ENCODE measurements around the gene RNF39. TPM values are rescaled to one million over a fixed set of nuclear protein-coding genes. Genes with fewer than 3 reads are reported as not detected.
"Not testable (repeated sequence)": the region's sequence is repeated elsewhere in the genome, so short reads cannot be mapped to it uniquely, and the experiment has no call there.

RNF39 gene
- polyA plus RNA-seq, 3 donors = 1.0 to 1.8 (median 1.1) TPM

DNA sequence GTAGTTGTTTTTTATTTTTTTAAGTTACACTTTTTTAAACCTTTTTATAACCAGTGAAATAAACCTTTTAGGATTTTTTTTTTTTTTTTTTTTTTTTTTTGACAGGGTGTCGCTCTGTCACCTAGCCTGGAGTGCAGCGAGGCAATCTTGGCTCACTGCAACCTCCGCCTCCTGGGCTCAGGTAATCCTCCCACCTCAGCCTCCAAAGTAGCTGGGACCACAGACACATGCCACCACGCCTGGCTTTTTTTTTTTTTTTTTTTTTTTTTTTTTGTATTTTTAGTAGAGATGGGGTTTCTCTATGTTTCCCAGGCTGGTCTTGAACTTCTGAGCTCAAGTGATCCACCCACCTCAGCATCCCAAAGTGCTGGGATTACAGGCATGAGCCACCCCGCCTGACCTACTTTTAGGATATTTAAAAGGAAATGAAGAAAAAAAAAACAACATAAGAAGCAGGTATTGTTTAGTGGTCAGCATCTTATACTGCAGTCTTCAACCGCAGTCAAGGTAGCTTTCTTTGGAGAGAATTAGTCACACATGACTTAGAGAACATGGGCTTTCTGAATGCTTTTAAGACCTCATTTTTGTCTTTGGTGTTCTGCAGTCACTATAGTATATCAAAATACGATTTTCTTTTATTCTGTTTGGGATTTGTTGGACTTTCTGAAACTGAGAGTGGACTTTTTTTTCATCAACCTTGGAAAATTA, 12.9 kb downstream of the RNF39 start:
- no peak for DNase-seq

GRCh38 chr6:30061858-30062458, 13.6 kb downstream of the RNF39 start:
- no peak for DNase-seq

- peak; percentile 98 for DNase-seq
Observed at GRCh38 chr6:30061092-30061857, 14.3 kb downstream of the RNF39 start, which contains the start of gene POLR1H. TSS of gene POLR1H (plus strand) at chr6:30061265. CDS start at chr6:30061525, 260 bp downstream.

GRCh38 chr6:30060606-30061091, 14.9 kb downstream of the RNF39 start:
- no peak for DNase-seq

DNA sequence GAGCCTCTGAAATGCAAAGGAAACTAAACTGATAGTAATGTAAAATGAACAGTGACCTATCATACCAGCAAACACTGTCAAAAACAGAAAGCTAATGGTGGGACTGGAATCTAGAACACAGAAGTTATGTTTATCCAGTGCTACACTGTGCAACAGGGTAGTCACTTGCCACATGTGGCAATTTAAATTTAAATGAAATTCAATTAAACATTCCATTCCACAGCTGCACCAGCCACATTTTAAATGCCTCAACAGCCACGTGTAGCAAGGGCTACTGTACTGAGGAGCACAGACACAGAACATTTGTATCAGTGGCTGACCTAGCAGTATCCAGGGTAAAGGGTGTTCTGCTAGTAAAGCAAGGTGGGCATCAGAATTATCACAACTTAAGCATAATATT, 20.1 kb downstream of the RNF39 start:
- no peak for DNase-seq

- DNase-seq = no peak
Observed at GRCh38 chr6:30053682-30054081, 21.9 kb downstream of the RNF39 start.

DNA sequence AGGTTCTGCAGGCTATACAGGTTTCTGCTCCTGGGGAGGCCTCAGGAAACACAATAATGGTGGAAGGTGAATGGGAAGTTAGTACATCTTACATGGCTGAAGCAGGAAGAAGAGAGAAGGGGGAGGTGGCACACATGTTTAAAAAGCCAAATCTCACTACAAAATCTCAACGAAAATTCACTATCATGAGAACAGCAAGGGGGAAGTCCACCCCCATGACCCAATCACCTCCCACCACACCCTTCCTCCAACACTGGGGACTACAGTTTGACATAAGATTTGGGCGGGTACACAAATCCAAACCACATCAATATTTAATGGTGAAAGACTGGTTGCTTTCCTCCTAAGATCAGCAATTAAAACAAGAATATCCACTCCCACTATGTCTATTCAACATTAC, 28.3 kb downstream of the RNF39 start:
- DNase-seq = no peak

GRCh38 chr6:30044630-30045029, 30.9 kb downstream of the RNF39 start:
- no peak for DNase-seq

GRCh38 chr6:30043744-30044143, 31.8 kb downstream of the RNF39 start:
- no peak for DNase-seq

GRCh38 chr6:30042914-30043313, 32.7 kb downstream of the RNF39 start:
- no peak for DNase-seq

GRCh38 chr6:30042476-30042875, 33.1 kb downstream of the RNF39 start:
- DNase-seq = no peak

GRCh38 chr6:30041821-30042220, 33.7 kb downstream of the RNF39 start:
- DNase-seq = no peak

DNA sequence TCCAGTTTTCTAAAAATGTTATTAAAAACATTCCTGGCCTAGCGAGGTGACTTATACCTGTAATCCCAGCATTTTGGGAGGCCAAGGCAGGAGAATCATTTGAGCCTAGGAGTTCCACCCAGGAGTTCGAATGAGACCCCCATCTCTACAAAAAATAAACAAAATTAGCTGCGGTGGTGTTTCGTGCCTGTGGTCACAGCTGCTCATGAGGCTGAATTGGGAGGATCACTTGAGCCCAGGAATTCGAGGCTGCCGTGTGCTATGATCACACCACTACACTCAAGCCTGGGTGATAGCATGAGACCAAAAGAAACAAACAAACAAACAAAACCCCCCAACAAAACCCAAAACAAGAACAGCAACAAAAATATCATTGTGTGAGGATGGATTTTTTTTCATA, 34.3 kb downstream of the RNF39 start:
- DNase-seq = no peak

GRCh38 chr6:30037182-30037788, 38.3 kb downstream of the RNF39 start:
- DNase-seq = no peak

DNA sequence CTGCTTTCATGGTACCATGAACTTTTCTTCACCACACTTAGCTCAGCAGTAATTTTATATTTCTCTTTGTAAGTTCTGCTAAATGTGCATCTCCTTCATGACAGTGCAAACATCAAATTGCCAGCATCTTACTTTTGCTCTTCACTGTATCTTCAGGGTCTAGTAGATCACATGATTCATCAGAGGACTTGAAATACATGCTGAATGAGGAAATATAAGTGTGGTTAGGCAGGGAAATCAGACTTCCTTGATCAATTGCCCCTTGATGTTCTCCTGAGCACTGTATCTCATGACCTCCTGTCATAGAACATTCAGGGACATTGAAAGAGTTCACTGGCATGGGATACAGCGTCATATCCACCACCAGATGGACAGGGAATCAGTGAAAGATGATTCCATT, 39.8 kb downstream of the RNF39 start:
- DNase-seq = no peak

DNA sequence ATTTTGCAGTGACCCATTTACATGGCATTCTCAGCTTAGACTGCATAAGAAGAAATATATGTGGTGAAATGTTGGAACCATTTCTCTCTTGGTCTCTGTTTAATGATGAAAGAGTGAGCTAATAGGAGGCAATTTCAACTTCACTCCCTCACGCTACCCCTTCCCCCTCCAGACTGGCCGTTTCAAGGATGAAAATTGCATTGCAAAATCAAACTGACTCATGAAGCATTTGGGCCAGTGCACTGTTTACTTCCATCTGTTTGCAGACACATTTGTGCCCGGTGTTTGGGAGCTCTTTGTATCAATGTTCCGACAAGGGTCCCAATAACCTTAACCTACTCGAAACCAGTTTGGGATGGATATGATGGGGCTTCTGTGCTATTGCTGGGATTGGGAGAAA, 42.1 kb downstream of the RNF39 start:
- not testable (repeated sequence) for DNase-seq

DNA sequence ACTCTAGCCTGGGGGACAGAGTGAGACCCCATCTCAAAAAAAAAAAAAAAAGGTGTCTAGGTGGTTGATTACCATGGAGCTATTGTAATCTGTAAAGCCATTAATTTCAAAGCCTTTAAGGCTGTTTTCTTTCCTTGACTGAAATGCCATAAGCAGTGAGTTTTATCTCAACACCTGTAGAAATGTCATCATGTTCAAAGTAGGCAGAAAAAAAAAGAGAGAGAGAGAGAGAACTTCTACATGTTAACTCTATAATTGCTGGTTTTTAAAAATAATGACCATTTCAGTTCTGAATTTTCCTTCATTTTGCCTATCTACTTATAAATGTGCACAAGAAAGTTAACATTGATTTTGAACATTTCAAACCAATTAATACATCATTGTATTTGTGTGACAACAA, 44.2 kb downstream of the RNF39 start:
- no peak for DNase-seq

GRCh38 chr6:30029588-30029987, 46.0 kb downstream of the RNF39 start:
- DNase-seq = no peak

DNA sequence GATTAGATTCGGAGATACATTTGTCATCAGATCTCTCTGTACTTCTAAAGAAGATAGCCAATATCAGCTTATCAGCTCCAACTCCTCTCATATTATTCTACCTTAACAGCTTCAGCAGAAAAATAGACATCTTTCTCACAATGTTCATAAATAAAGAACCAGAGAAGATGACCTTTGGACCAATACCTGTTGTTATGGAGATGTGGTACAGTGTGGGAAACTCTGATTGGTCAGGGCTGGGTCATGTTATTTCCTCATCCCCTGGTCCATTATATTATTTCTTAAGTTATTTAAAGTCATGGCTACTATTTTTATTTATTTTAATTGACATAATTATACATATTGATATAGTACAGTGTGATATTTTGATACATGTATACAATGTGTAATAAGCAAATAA, 50.4 kb downstream of the RNF39 start:
- DNase-seq = no peak

DNA sequence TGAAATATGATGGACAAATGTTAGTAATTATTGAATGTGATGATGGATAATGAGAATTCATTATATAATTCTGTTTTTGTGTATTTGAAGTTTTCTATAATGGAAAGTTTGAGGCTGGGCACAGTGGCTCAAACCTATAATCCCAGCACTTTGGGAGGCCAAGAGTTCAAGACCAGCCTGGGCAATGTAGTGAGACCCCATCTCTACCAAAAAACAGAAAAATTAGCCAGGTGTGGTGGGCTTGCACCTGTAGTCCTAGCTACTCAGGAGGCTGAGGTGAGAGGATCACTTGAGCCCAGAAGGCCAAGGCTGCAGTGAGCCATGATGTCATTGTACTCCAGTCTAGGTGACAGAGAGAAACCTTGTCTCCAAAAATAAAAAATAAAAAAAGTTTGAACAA, 52.9 kb downstream of the RNF39 start:
- DNase-seq = not testable (repeated sequence)

DNA sequence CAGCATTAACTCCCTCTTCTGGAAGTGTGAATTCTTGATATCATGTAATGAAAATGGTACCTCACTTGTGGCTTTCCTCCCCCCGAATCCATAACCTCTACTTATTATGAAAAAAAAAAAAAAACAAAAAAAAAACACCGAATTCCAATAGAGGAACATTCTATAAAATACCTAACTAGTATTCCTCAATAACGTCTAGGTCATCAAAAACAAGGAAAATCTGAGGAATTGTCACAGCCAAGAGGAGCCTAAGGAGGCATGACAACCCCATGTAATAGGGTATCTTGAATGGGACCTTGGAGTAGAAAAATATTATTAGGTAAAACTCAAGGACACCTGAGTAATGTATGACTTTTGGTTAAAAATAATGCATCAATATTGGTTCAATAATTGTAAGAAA, 53.4 kb downstream of the RNF39 start:
- no peak for DNase-seq

DNA sequence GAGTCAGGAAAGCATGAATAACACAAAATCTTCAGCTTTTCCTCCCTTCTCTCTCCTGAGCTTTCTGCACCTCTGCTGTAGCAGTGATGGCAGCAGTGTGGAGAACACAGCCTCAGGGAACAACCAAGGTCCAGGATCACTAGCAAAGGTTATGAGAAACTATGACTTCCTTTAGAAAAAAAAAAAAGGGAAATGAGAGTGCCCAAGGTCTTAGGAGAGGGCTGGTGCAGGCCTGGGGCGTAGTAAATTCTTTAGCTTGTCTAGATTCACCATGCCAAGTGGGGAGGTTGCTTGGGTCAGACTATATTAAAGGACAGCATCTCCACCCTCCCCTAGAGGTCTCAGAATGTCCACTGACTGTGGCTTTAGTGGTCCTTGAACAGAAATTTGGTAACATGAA, 54.9 kb downstream of the RNF39 start:
- DNase-seq = no peak

Data from renal pelvis (tissue), 4 donors.